NCI-H2196 (cell line): ENCODE results near the gene LDLRAP1.

Experiments used
- DNase-seq: peaks from one replicate; lab custom pipeline; 2025; ENCODE audit not compliant: unreplicated experiment; lab: John Stamatoyannopoulos, UW

The LDLRAP1 gene

GRCh38 chr1:25541889-25542658, 1.3 kb upstream of the LDLRAP1 start:
- DNase-seq, result no peak

- DNase-seq, result no peak
Observed at GRCh38 chr1:25543005-25543424, 391 bp upstream of the LDLRAP1 start.

GRCh38 chr1:25544243-25544764, 898 bp downstream of the LDLRAP1 start:
- no peak for DNase-seq

GRCh38 chr1:25544819-25545218, 1.4 kb downstream of the LDLRAP1 start:
- peak; percentile 29 for DNase-seq

GRCh38 chr1:25545767-25546166, 2.4 kb downstream of the LDLRAP1 start:
- DNase-seq, result no peak

GRCh38 chr1:25546193-25546592, 2.8 kb downstream of the LDLRAP1 start:
- DNase-seq, result no peak

GRCh38 chr1:25548601-25549000, 5.2 kb downstream of the LDLRAP1 start:
- no peak for DNase-seq

- DNase-seq, result no peak
Observed at GRCh38 chr1:25549273-25550154, 6.1 kb downstream of the LDLRAP1 start.

GRCh38 chr1:25550155-25550506, 6.7 kb downstream of the LDLRAP1 start:
- no peak for DNase-seq

GRCh38 chr1:25550683-25551310, 7.4 kb downstream of the LDLRAP1 start:
- no peak for DNase-seq

- DNase-seq, result no peak
Observed at GRCh38 chr1:25553749-25554429, 10.5 kb downstream of the LDLRAP1 start.

- no peak for DNase-seq
Observed at GRCh38 chr1:25554430-25554780, 11.0 kb downstream of the LDLRAP1 start.

GRCh38 chr1:25554886-25555752, 11.7 kb downstream of the LDLRAP1 start:
- no peak for DNase-seq

GRCh38 chr1:25555753-25556092, 12.3 kb downstream of the LDLRAP1 start:
- DNase-seq, result no peak

GRCh38 chr1:25556132-25556670, 12.8 kb downstream of the LDLRAP1 start:
- no peak for DNase-seq

GRCh38 chr1:25556791-25557476, 13.5 kb downstream of the LDLRAP1 start:
- no peak for DNase-seq

GRCh38 chr1:25557543-25557942, 14.1 kb downstream of the LDLRAP1 start:
- DNase-seq, result no peak

GRCh38 chr1:25559031-25559430, 15.6 kb downstream of the LDLRAP1 start:
- DNase-seq, result no peak

- DNase-seq, result no peak
Observed at GRCh38 chr1:25560001-25560400, 16.6 kb downstream of the LDLRAP1 start.
